GM18907 (cell line): ENCODE data around the gene AKR1C2.
"Not testable (repeated sequence)": the region's sequence is repeated elsewhere in the genome, so short reads cannot be mapped to it uniquely, and the experiment has no call there.

Experiments used
- ATAC-seq: cut with Tn5 transposase; IDR thresholded peaks from one replicate; pipeline ENCODE4 v1.9.1; 2021; ENCODE audit warnings: mild to moderate bottlenecking, moderate library complexity; ENCODE audit not compliant: unreplicated experiment

The AKR1C2 gene

GRCh38 chr10:5025461-5025881, 21.8 kb upstream of the AKR1C2 start:
- ATAC-seq = not testable (repeated sequence)

- ATAC-seq = no peak
These were observed 19.6 kb upstream of the AKR1C2 start for GRCh38 chr10:5023177-5023805.

DNA sequence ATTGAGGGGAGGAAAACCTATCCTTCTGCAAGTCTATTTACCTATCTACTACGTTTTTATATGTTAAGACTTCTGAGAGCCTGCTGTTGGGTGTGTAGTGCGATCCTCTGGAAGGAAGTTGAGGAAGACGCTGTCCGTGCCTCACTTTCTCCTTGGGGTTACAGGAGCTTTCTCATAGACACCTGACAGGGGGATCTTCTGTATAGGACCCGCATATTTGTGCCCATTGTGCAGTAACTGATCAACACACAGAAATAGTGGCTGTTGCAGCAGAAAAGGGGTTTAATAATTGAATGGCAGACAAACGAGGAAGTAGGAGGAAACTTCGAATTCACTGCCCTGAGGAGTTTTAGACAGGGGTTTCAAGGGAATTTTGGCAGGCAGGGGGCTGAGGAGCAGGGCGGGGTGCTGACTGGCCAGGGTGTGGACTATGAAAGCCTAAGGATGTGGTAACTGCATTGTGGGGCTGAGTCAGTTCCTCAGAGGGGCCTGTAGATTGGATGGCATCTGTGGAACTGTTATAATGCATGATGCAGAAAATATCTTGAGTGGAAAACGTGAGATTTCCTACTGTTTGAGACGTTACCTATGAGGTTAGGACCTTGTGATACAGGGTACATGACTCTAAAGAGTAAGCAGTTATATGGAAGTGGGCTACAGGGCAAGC, 18.1 kb upstream of the AKR1C2 start:
- ATAC-seq = not testable (repeated sequence)

- ATAC-seq = not testable (repeated sequence)
These were observed 16.3 kb upstream of the AKR1C2 start for GRCh38 chr10:5019770-5020612.

- not testable (repeated sequence) for ATAC-seq
These were observed 15.1 kb upstream of the AKR1C2 start for GRCh38 chr10:5018671-5019277.

- ATAC-seq = no peak
These were observed 14.5 kb upstream of the AKR1C2 start for GRCh38 chr10:5018134-5018533.

DNA sequence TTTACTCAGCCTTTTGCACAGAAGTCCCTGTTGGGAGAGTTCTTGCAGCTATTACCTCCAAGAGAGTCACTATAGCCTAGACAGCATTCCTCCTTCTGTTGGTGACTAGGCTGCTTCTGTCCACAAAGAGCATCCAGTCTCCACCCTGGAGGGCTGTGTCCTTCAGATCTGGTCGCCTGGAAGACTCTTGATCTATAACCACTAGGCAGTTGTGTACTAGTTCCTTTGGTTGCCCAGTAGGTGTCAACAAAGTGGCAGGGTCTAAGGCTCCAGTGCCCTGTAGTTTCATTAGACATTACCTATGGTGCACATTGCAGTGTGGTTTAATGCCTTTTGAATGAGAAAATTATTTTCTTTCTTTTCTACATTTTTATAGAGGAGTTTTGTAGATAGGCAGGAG, 11.3 kb upstream of the AKR1C2 start:
- ATAC-seq = no peak

GRCh38 chr10:5014200-5014910, 10.7 kb upstream of the AKR1C2 start:
- ATAC-seq = not testable (repeated sequence)

DNA sequence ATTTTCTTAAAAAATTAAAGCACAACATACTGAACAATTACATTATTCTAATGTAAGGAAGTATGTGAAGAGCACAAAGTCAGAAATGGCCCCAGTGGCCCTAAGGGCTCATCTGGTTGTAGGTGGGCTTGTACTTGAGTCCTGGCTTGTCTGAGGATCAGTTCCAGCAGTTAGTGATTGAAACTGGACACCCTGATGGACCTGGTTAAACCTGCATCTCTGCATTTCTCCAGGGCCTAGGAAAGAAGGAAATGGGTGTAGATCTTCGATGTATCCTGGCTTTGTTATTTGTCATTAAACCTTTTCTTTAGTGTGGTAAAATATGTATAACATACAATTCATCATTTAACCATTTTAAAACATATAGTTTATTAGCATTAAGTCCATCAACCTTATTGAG, 9.7 kb upstream of the AKR1C2 start:
- no peak for ATAC-seq

- ATAC-seq = no peak
These were observed 8.9 kb upstream of the AKR1C2 start for GRCh38 chr10:5012595-5012994.

DNA sequence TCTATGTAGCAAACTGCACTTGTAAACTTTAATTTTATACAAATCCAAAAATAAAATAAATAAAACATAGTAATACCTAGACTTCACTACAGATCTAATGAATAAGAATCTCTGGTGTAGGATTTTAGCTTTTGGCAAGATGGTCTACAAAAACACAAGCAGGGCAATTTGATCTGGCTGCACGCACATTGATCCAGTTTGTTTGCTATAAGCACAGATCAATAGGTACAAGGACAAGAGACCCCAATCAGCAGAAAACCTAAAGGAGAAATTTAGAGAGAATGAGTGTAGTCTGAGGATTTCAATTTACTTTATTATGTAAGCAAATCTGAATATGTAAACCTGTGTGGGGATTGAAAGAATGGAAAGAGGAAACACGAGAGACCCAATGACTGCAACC, 7.7 kb upstream of the AKR1C2 start:
- not testable (repeated sequence) for ATAC-seq

DNA sequence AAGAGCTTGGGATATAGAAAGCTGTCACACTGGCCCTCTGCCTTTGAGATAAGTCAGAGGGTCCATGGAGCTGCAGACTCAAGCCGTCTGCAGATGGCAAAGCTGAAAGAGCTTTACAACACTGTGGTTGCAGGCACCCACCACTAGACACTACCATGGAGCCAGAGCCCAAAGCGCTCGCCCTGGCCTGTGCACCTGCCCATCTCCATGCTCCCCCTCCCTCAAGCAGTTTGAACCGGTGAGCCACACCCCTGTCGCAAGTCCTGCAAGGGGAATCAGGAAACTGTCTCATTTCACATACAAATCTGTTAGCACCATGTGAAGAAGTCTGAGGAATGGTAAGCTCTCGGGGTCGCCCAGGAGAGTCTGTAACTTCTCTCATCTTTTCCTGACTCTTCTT, 6.4 kb upstream of the AKR1C2 start:
- not testable (repeated sequence) for ATAC-seq

GRCh38 chr10:5008857-5009548, 5.3 kb upstream of the AKR1C2 start:
- ATAC-seq = not testable (repeated sequence)

- not testable (repeated sequence) for ATAC-seq
These were observed 844 bp upstream of the AKR1C2 start for GRCh38 chr10:5004501-5004900.

GRCh38 chr10:5004030-5004385, 351 bp upstream of the AKR1C2 start:
- not testable (repeated sequence) for ATAC-seq

- ATAC-seq = no peak
These were observed 1.5 kb downstream of the AKR1C2 start for GRCh38 chr10:5002013-5002727.

DNA sequence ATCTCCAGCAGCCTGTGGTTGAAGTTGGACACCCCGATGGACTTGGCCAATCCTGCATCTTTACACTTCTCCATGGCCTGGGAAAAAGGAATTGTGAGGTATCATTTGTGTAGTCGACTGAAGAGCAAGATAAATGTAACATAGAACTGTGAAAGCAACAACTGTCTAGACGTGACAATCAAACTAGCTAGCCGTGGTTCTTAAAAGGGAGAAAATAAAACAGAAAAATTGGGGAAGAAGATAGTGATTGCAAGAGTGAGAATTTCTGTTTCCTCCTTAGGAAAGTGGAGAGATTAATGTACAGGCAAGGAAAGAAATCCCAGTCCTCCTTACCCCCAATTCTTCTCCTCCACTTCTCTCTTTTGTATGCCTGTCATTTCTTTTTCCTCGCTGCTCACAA, 5.0 kb downstream of the AKR1C2 start:
- no peak for ATAC-seq

DNA sequence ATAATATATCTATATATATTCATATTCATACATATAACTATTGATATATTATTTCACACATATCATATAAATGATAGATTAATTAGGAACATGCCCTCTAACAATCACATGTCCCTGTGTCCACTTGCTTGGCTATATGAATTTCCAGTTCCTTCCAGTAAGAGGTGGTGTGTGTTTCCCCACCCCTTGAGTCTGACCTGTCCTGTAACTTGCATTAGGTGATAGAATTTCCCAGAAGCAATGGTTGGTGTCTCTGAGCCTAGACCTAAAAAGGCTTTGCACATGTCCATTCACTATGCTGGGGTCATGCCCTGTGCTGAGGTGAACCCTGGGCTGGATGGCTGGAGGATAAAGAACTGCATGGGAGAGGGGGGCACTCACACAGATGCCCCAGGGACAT, 9.4 kb downstream of the AKR1C2 start:
- not testable (repeated sequence) for ATAC-seq

DNA sequence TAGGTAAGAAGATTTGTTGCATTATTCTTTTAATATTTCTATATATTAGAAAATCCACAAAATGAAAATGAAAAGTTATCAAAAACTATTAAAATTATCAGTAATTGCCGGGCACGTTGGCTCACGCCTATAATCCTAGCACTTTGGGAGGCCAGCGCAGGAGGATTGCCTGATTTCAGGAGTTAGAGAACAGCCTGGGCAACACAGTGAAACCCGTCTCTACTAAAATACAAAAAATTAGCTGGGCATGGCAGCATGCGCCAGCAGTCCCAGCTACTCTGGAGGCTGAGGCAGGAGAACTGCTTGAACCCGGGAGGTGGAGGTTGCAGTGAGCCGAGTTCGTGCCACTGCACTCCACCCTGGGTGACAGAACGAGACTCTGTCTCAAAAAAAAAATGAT, 11.1 kb downstream of the AKR1C2 start:
- not testable (repeated sequence) for ATAC-seq
